RWPE1 (cell line): ENCODE results near the gene TAGLN2.

Experiments
- CTCF ChIA-PET: fragments of 350-600 bp; sonication (Branson Sonifier 250); formaldehyde crosslinking; extraction: SDS; loops from one replicate; lab custom pipeline; 2021; lab: Yijun Ruan, JAX
- POLR2A ChIA-PET: fragments of 400-600 bp; formaldehyde crosslinking; extraction: SDS; loops from one replicate; lab custom pipeline; 2020; ENCODE audit warnings: antibody characterized with exemption; ENCODE audit not compliant: low non-redundant PET; lab: Yijun Ruan, JAX
- DNase-seq: peaks from one replicate; pipeline ENCODE4 v3.0.0; 2012; ENCODE audit warnings: low spot score
- H3K27ac ChIP-seq: fragments of 450-650 bp; 2 replicates; pipeline ENCODE4 v1.5.1; 2017
- CTCF ChIP-seq: fragments of 450-650 bp; conservative IDR thresholded peaks from 2 replicates; pipeline ENCODE4 v1.5.1; 2017; ENCODE audit warnings: low read depth, mild to moderate bottlenecking

The TAGLN2 gene

GRCh38 chr1:159925719-159926078 is 392 bp upstream of the TAGLN2 start:
- DNase-seq, result peak; percentile 64
- peak overlapping the region; percentile 99 for H3K27ac ChIP-seq
- ChIA-PET CTCF (interaction anchor here (0.7 to 1.7 kb wide), 2 partner anchors 10 to 85 kb away, joined by 3 to 5 read pairs; no protein-coding TSS in a partner anchor), POLR2A (interaction anchor here (1.7 kb wide), 1 partner anchor 18 kb away, joined by 3 read pairs; no protein-coding TSS in a partner anchor)
- TF ChIP-seq CTCF, result no peak

DNA sequence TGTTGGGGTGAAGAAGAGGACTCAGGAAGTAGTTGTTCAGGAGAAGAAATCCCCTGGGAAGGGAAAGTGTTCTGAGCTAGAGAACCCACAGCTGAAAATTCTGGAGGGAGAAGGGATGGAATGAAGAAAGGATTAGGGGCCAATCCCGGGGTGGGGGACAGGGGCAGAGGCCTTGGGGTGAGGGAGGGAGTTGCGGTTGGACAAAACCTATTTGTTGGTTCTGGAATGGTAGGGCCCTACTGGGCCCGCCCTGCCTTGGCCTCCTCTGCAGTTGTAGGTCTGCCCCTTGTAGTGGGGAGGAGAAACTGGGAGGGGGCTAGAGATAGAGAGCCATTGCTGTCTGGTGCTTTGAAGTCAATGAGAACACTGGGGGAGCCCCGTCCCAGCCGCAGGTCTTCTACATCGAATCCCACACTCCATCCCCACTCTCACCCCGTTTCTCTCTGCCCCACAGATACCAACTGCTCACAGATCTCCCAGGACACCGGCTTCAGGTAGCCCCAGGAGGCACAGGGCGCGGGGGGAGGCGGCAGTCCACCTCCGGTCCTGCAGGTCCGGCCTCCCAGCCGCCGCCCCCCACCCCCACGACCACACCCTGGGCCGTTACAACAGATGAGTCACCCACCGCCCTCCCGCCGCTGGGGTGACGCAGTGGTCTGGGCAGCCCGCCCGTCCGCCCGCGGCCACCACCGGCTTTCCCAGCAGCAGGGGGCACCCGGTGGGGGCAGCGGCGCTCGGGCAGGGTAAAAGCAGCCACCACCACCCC is 1.1 kb downstream of the TAGLN2 start:
- ChIA-PET CTCF (interaction anchor here (0.6 to 2.7 kb wide), 8 partner anchors 12 to 230 kb away, joined by 3 to 9 read pairs (median 4); no protein-coding TSS in a partner anchor), POLR2A (interaction anchor here (0.6 to 1.3 kb wide), 4 partner anchors 10 to 31 kb away, joined by 3 to 5 read pairs (median 4); no protein-coding TSS in a partner anchor)

DNA sequence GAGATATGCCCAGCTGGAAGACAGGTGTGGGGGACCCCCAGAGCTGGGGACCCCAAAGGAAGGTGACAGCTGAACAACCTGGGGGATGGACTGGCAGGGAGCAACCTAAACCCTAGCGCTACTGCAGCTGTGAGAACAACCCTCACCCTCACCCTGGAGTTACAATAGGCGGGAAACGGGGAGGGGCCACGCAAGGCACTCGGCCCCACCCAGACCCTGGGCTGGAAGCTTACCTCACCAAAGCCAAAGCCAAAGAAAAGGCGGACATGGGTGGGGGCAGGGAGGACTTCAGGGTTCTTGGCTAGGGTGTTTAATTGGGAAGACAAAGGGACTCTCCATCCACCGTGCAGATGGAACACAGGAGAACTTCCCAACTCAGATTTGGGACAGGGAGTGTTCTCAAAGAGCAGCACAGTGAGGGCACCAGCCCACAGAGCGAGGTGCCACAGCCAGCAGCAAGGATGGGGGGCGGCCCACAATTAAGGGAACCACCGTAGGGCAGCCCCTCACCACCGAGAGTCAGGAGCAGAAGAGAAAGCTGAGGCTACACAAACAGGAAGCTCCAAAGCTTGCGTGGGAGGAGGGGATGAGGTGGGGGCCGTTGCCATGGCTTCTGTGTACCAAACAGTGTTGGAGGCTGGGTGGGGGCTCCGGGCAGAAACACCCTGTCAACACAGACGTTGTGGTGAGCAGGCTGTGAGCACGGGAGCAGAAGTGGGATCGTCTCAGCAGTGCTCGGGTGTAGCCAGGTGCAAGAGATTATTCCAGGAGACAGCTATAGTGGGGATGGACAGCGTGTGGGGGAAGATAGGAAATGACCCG is 1.9 kb downstream of the TAGLN2 start:
- peak overlapping the region; percentile 99 for H3K27ac ChIP-seq
- POLR2A ChIA-PET, result interaction anchor here (0.6 to 1.3 kb wide), 3 partner anchors 21 to 1416 kb away, joined by 3 to 5 read pairs (median 4); no protein-coding TSS in a partner anchor
- CTCF ChIA-PET, result interaction anchor here (0.6 to 2.7 kb wide), 8 partner anchors 13 to 230 kb away, joined by 3 to 9 read pairs (median 4); no protein-coding TSS in a partner anchor
- peak; percentile 89 for DNase-seq
- TF ChIP-seq CTCF, result no peak

More for the DNA sequence above, 1.1 kb downstream of the TAGLN2 start:
- DNase-seq, result peak; percentile 98
- peak overlapping the region; percentile 99 for H3K27ac ChIP-seq
- TF ChIP-seq CTCF, result no peak

GRCh38 chr1:159922511-159923202 is 2.6 kb downstream of the TAGLN2 start:
- ChIA-PET CTCF (interaction anchor here (1.6 to 2.7 kb wide), 2 partner anchors 29 to 85 kb away, joined by 8 to 11 read pairs; no protein-coding TSS in a partner anchor), POLR2A (interaction anchor here (0.6 to 1.3 kb wide), 2 partner anchors 30 to 1417 kb away, joined by 4 to 5 read pairs; no protein-coding TSS in a partner anchor)
- no peak for TF ChIP-seq CTCF
- DNase-seq, result no peak
- H3K27ac ChIP-seq, result peak overlapping the region; percentile 99

GRCh38 chr1:159921700-159922504 is 3.4 kb downstream of the TAGLN2 start:
- TF ChIP-seq CTCF, result no peak
- CTCF ChIA-PET, result interaction anchor here (0.5 to 1.6 kb wide), 2 partner anchors 30 to 86 kb away, joined by 3 to 11 read pairs; no protein-coding TSS in a partner anchor
- POLR2A ChIA-PET, result no interaction called here
- H3K27ac ChIP-seq, result peak overlapping the region; percentile 99
- no peak for DNase-seq
